Stomach (tissue), 4 donors: ENCODE results near the gene RASA3.

Experiments used
- CTCF ChIP-seq, 7 experiments: fragments of 450-650 bp in 4 of 7; fragments of 200-600 bp in 3 of 7; sonication (generic) in 3 of 7; IDR thresholded peaks; one replicate each; pipeline ENCODE4 v1.5.1; 2016 to 2019; ENCODE audit warnings: antibody characterized with exemption in 7 of 7, control low read depth in 2 of 7, mild to moderate bottlenecking in 1 of 7
- EP300 ChIP-seq: sonication (generic); formaldehyde crosslinking; IDR thresholded peaks from one replicate; pipeline ENCODE4 v1.6.1; 2017; ENCODE audit warnings: antibody characterized with exemption
- POLR2A ChIP-seq, 4 donors: fragments of 450-650 bp; IDR thresholded peaks; one replicate each; pipeline ENCODE4 v1.6.1; 2016; ENCODE audit warnings: antibody characterized with exemption in 4 of 4, control low read depth in 2 of 4, mild to moderate bottlenecking in 1 of 4, moderate library complexity in 1 of 4
- POLR2AphosphoS5 ChIP-seq, 3 donors: sonication (generic); formaldehyde crosslinking; IDR thresholded peaks; one replicate each; pipeline ENCODE4 v1.6.1; 2016; ENCODE audit warnings: antibody characterized with exemption in 3 of 3

- no peak for TF ChIP-seq CTCF (IDR thresholded peaks at IDR 0.05)
- TF ChIP-seq POLR2A (IDR thresholded peaks at IDR 0.05), result no peak
- TF ChIP-seq POLR2AphosphoS5 (IDR thresholded peaks at IDR 0.05), result no peak
- TF ChIP-seq EP300, result no peak
Measured at GRCh38 chr13:114090476-114090875, 41.9 kb downstream of the RASA3 start.
